H9 (cell line): ENCODE results near the gene HPS4. TPM values are rescaled to one million over a fixed set of nuclear protein-coding genes. Genes with fewer than 3 reads are reported as not detected.

ENCODE experiments used
- DNase-seq: peaks from one replicate; pipeline ENCODE4 v3.0.0-alpha.2; 2017
- H2AFZ ChIP-seq: one replicate; pipeline ENCODE4 v1.6.1; 2013; ENCODE audit warnings: mild to moderate bottlenecking, low read length, control low read depth, moderate library complexity
- H2AK5ac ChIP-seq: 2 replicates; pipeline ENCODE4 v1.6.1; 2013; ENCODE audit warnings: low read length, control low read depth, mixed read lengths; ENCODE audit not compliant: insufficient read length
- H2BK120ac ChIP-seq: one replicate; pipeline ENCODE4 v1.6.1; 2013; ENCODE audit warnings: low read depth, mild to moderate bottlenecking, low read length, control low read depth, inconsistent platforms; ENCODE audit not compliant: poor library complexity, severe bottlenecking
- H2BK12ac ChIP-seq: 2 replicates; pipeline ENCODE4 v1.6.1; 2013; ENCODE audit warnings: low read length, control low read depth, mixed read lengths, low read depth; ENCODE audit not compliant: insufficient read length
- H2BK15ac ChIP-seq: 2 replicates; pipeline ENCODE4 v1.6.1; 2013; ENCODE audit warnings: low read depth, low read length, control low read depth
- H2BK20ac ChIP-seq: one replicate; pipeline ENCODE4 v1.6.1; 2013; ENCODE audit warnings: low read depth, mild to moderate bottlenecking, low read length, control low read depth, inconsistent platforms; ENCODE audit not compliant: poor library complexity, severe bottlenecking
- H2BK5ac ChIP-seq: 2 replicates; pipeline ENCODE4 v1.6.1; 2013; ENCODE audit warnings: low read length, control low read depth, mixed read lengths; ENCODE audit not compliant: insufficient read length
- H3K14ac ChIP-seq: 2 replicates; pipeline ENCODE4 v1.6.1; 2013; ENCODE audit warnings: low read length, control low read depth; ENCODE audit not compliant: insufficient read depth
- H3K18ac ChIP-seq: 2 replicates; pipeline ENCODE4 v1.6.1; 2013; ENCODE audit warnings: low read depth, mild to moderate bottlenecking, mixed read lengths, low read length, control low read depth; ENCODE audit not compliant: insufficient read length
- H3K23ac ChIP-seq: 2 replicates; pipeline ENCODE4 v1.6.1; 2013; ENCODE audit warnings: low read length, control low read depth, mixed read lengths, low read depth; ENCODE audit not compliant: insufficient read length
- H3K23me2 ChIP-seq: 2 replicates; pipeline ENCODE4 v1.6.1; 2013; ENCODE audit warnings: low read depth, mild to moderate bottlenecking, mixed read lengths, low read length, control low read depth; ENCODE audit not compliant: insufficient read length, poor library complexity, severe bottlenecking
- H3K27ac ChIP-seq: 2 replicates; pipeline ENCODE4 v1.5.1; 2013; ENCODE audit warnings: low read length, control low read depth, mixed read lengths, low read depth; ENCODE audit not compliant: insufficient read length
- H3K27me3 ChIP-seq: 2 replicates; pipeline ENCODE4 v1.6.1; 2013; ENCODE audit warnings: low read length, control low read depth, inconsistent platforms; ENCODE audit not compliant: insufficient read depth
- H3K4ac ChIP-seq: 2 replicates; pipeline ENCODE4 v1.6.1; 2013; ENCODE audit warnings: low read depth, mild to moderate bottlenecking, control low read depth, inconsistent platforms, low read length, moderate library complexity
- H3K4me1 ChIP-seq: 2 replicates; pipeline ENCODE4 v1.6.1; 2013; ENCODE audit warnings: low read length, control low read depth, inconsistent platforms; ENCODE audit not compliant: insufficient read depth
- H3K4me2 ChIP-seq: 2 replicates; pipeline ENCODE4 v1.6.1; 2013; ENCODE audit warnings: low read length, control low read depth, mixed read lengths; ENCODE audit not compliant: insufficient read length, insufficient read depth
- H3K56ac ChIP-seq: 2 replicates; pipeline ENCODE4 v1.6.1; 2013; ENCODE audit warnings: low read depth, mild to moderate bottlenecking, mixed read lengths, low read length, control low read depth; ENCODE audit not compliant: insufficient read length
- H3K79me1 ChIP-seq: 2 replicates; pipeline ENCODE4 v1.6.1; 2013; ENCODE audit warnings: low read depth, mild to moderate bottlenecking, moderate library complexity, low read length, control low read depth, inconsistent platforms; ENCODE audit not compliant: insufficient read depth, poor library complexity, severe bottlenecking
- H3K79me2 ChIP-seq: 2 replicates; pipeline ENCODE4 v1.6.1; 2013; ENCODE audit warnings: low read length, control low read depth, inconsistent platforms; ENCODE audit not compliant: insufficient read depth
- H3K9ac ChIP-seq: 2 replicates; pipeline ENCODE4 v1.6.1; 2013; ENCODE audit warnings: low read length, control low read depth, mixed read lengths; ENCODE audit not compliant: insufficient read length; ENCODE audit errors: extremely low read depth
- H3K9me3 ChIP-seq: one replicate; pipeline ENCODE4 v1.6.1; 2013; ENCODE audit warnings: low read depth, low read length, inconsistent platforms; ENCODE audit not compliant: control insufficient read depth
- H3T11ph ChIP-seq: one replicate; pipeline ENCODE4 v1.6.1; 2013; ENCODE audit warnings: mild to moderate bottlenecking, low read length, control low read depth, inconsistent platforms
- H4K20me1 ChIP-seq: one replicate; pipeline ENCODE4 v1.6.1; 2013; ENCODE audit not compliant: control insufficient read depth, insufficient read length, insufficient read depth
- H4K5ac ChIP-seq: 2 replicates; pipeline ENCODE4 v1.6.1; 2013; ENCODE audit warnings: low read depth, mild to moderate bottlenecking, mixed read lengths, low read length, control low read depth; ENCODE audit not compliant: insufficient read length
- H4K8ac ChIP-seq: replicated peaks from 2 replicates; pipeline ENCODE4 v1.6.1; 2013; ENCODE audit warnings: low read length, control low read depth, mixed read lengths, low read depth; ENCODE audit not compliant: insufficient read length
- H4K91ac ChIP-seq: 2 replicates; pipeline ENCODE4 v1.6.1; 2013; ENCODE audit warnings: low read depth, mild to moderate bottlenecking, moderate library complexity, mixed read lengths, low read length, control low read depth; ENCODE audit not compliant: insufficient read length
- H3K27ac Mint-ChIP-seq, 3 experiments: 2 replicates in 2 of 3; 3 replicates in 1 of 3; pipeline ENCODE4 v1.8.0; 2020 to 2021; ENCODE audit warnings: mixed read lengths in 3 of 3, mild to moderate bottlenecking in 1 of 3, moderate library complexity in 1 of 3
- H3K27me3 Mint-ChIP-seq: 2 replicates; pipeline ENCODE4 v1.8.0; 2021; ENCODE audit warnings: low read depth, mild to moderate bottlenecking, moderate library complexity, mixed read lengths
- H3K36me3 Mint-ChIP-seq, 3 experiments: 2 replicates in 2 of 3; 3 replicates in 1 of 3; pipeline ENCODE4 v1.8.0; 2020 to 2021; ENCODE audit warnings: low read depth in 3 of 3, mixed read lengths in 3 of 3; ENCODE audit not compliant: insufficient read depth in 1 of 3
- H3K4me1 Mint-ChIP-seq, 2 experiments: 2 replicates each; pipeline ENCODE4 v1.8.0; 2020; ENCODE audit warnings: mixed read lengths in 2 of 2
- H3K4me3 Mint-ChIP-seq, 2 experiments: 2 replicates in 1 of 2; 3 replicates in 1 of 2; pipeline ENCODE4 v1.8.0; 2020 to 2021; ENCODE audit warnings: mild to moderate bottlenecking in 2 of 2, mixed read lengths in 2 of 2, moderate library complexity in 1 of 2
- H3K9me3 Mint-ChIP-seq, 2 experiments: 2 replicates in 1 of 2; 3 replicates in 1 of 2; pipeline ENCODE4 v1.8.0; 2020; ENCODE audit warnings: mild to moderate bottlenecking in 2 of 2, mixed read lengths in 2 of 2, moderate library complexity in 1 of 2
- WGBS: extraction: QIAGEN DNeasy Blood & Tissue Kit; methylation state at CpG from one replicate; pipeline ENCODE4 v1.1.7; 2013; ENCODE audit warnings: missing lambda C conversion rate, low lambda C conversion rate, mixed read lengths; ENCODE audit not compliant: insufficient read length; ENCODE audit errors: extremely low coverage; 5-methylcytosine and 5-hydroxymethylcytosine counted together
- total RNA-seq: library from RNA; stranded (reverse); gene quantifications from 2 replicates; pipeline ENCODE4 v1.2.1, GENCODE V29; 2021
- TF ChIP-seq, protein P1 (sequence below): fragments of 200-600 bp; sonication (generic); conservative IDR thresholded peaks from 3 replicates; pipeline ENCODE4 v1.8.0; 2021; ENCODE audit warnings: antibody characterized with exemption, mild to moderate bottlenecking

HPS4 gene
- total RNA-seq, 1 experiment from 2014 or later: 26.2 TPM

DNA sequence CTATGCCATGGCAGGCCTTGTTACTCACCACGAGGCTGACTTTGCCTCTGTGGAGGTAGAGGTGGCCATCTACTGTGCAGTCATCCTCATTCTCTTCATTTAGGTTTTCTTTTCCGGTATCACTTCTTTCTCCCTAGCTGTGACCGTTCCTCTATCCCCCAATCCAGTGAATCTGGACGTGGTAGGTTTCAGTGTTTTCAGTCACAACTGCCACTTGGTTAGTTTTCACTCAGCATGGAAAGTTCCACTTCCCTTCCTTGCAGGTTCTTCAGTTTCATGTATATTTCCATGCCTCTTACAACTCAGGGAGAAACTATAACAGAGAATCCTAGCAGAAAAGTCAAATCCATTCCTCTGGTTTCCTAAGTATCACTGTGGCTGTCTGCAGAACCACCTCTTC is 1.9 kb downstream of the HPS4 start:
- peaks cover 43 to 44% of the 10 kb centered on the region in 2 experiments for H3K4me1 Mint-ChIP-seq

More for the DNA sequence above, 1.9 kb downstream of the HPS4 start:
- Histone ChIP-seq H3K18ac (no peak overlapping the region), H2BK12ac (no peak overlapping the region), H3K4ac (no peak overlapping the region), H3K27me3 (no peaks in the 10 kb centered on the region), H2BK5ac (no peak overlapping the region), H3K4me1 (no peaks in the 10 kb centered on the region; the same call in 1 of the 2 replicates), H2BK15ac (no peak overlapping the region), H4K20me1 (no peaks in the 10 kb centered on the region), H2AK5ac (no peak overlapping the region), H3K27ac (no peak overlapping the region), H3T11ph (no peak overlapping the region), H4K8ac (no peak overlapping the region), H2BK120ac (no peak overlapping the region), H3K56ac (no peak overlapping the region), H3K23ac (no peak overlapping the region), H2BK20ac (no peak overlapping the region), H4K91ac (no peak overlapping the region), H4K5ac (no peak overlapping the region), H3K4me2 (no peak overlapping the region), H3K14ac (no peak overlapping the region), H3K9me3 (no peaks in the 10 kb centered on the region), H3K9ac (no peak overlapping the region), H3K79me2 (peaks cover 5% of the 10 kb centered on the region; the same call in 1 of the 2 replicates), H3K23me2 (no peaks in the 10 kb centered on the region), H2AFZ (no peak overlapping the region), H3K79me1 (peaks cover 10% of the 10 kb centered on the region)
- no CpG with 5 or more reads among the region's 4 CpGs for WGBS
- H3K4me3 Mint-ChIP-seq: peak overlapping the region; percentile 96 to 98; a peak in 3 of 5 replicates
- H3K27me3 Mint-ChIP-seq: no peaks in the 10 kb centered on the region
- H3K9me3 Mint-ChIP-seq: no peaks in the 10 kb centered on the region; a peak in 1 of 5 replicates
- DNase-seq: no peak
- H3K27ac Mint-ChIP-seq: peak overlapping the region in 2 of 3 experiments; percentile 51 to 85; a peak in 1 of 7 replicates
- TF ChIP-seq, protein P1, sequence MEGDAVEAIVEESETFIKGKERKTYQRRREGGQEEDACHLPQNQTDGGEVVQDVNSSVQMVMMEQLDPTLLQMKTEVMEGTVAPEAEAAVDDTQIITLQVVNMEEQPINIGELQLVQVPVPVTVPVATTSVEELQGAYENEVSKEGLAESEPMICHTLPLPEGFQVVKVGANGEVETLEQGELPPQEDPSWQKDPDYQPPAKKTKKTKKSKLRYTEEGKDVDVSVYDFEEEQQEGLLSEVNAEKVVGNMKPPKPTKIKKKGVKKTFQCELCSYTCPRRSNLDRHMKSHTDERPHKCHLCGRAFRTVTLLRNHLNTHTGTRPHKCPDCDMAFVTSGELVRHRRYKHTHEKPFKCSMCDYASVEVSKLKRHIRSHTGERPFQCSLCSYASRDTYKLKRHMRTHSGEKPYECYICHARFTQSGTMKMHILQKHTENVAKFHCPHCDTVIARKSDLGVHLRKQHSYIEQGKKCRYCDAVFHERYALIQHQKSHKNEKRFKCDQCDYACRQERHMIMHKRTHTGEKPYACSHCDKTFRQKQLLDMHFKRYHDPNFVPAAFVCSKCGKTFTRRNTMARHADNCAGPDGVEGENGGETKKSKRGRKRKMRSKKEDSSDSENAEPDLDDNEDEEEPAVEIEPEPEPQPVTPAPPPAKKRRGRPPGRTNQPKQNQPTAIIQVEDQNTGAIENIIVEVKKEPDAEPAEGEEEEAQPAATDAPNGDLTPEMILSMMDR: no peak
- H3K36me3 Mint-ChIP-seq: peaks cover 8 to 36% (median 27%) of the 10 kb centered on the region in 3 experiments; a peak in 6 of 7 replicates
